ENCODE results near the gene DSCAM. TPM values are rescaled to one million over a fixed set of nuclear protein-coding genes. Genes with fewer than 3 reads are reported as not detected.

Gene DSCAM
- total RNA-seq, 4 donors from 2014 or later = 0.19 TPM; not detected in 3

DNA sequence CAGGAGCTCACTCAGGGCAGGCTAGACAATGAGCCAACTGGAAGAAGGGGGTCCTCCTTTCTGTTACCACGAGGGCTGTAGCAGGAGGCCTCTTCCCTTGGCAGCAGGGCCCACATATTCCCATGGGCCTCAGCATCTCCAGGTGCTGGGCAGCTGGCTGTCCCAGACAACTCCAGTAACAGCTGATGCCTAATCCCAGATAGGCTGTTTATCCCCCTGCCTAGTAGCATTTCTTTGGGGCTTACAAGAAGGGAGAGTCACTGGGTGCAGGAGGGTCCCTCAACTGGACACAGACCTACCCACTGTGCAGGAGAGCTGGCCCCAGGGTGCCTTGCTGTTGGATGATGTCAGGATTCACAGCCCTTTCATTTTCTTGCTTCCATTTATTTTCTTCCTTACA, 278.2 kb downstream of the DSCAM start:
- no peak for DNase-seq
- no peaks in the 10 kb centered on the region for H3K4me1 ChIP-seq
- no peak overlapping the region for H3K4me3 ChIP-seq
- H3K27ac ChIP-seq = no peak overlapping the region
- TF ChIP-seq POLR2A (IDR thresholded peaks at IDR 0.05) = no peak
- TF ChIP-seq, protein P1, sequence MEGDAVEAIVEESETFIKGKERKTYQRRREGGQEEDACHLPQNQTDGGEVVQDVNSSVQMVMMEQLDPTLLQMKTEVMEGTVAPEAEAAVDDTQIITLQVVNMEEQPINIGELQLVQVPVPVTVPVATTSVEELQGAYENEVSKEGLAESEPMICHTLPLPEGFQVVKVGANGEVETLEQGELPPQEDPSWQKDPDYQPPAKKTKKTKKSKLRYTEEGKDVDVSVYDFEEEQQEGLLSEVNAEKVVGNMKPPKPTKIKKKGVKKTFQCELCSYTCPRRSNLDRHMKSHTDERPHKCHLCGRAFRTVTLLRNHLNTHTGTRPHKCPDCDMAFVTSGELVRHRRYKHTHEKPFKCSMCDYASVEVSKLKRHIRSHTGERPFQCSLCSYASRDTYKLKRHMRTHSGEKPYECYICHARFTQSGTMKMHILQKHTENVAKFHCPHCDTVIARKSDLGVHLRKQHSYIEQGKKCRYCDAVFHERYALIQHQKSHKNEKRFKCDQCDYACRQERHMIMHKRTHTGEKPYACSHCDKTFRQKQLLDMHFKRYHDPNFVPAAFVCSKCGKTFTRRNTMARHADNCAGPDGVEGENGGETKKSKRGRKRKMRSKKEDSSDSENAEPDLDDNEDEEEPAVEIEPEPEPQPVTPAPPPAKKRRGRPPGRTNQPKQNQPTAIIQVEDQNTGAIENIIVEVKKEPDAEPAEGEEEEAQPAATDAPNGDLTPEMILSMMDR (IDR thresholded peaks at IDR 0.05) = no peak
- no peaks in the 10 kb centered on the region for H3K36me3 ChIP-seq
- H3K27me3 ChIP-seq = no peaks in the 10 kb centered on the region
- H3K9me3 ChIP-seq = no peaks in the 10 kb centered on the region

DNA sequence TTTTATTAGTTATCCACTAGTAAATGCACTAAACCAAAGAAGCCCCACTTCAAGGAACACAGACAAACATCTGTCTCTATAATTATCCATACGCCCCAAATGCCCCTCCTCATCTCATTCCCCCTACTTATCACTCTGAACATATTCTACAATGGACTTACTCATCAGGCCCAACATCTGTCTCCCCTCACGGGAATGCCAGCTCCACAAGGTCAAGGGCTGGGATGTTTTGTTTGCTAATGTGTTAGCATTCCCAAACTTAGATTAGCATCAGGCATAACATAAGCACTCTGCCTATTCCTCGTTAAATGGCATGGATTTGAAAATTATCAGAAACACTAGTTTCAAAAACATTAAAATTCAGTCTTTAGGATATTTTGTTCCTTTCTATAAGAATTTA, 279.5 kb downstream of the DSCAM start:
- Histone ChIP-seq H3K4me1 (no peaks in the 10 kb centered on the region), H3K27ac (no peak overlapping the region), H3K9me3 (no peaks in the 10 kb centered on the region), H3K4me3 (no peak overlapping the region), H3K36me3 (no peaks in the 10 kb centered on the region), H3K27me3 (no peaks in the 10 kb centered on the region)
- TF ChIP-seq, protein P1 (IDR thresholded peaks at IDR 0.05) = no peak
- no peak for TF ChIP-seq POLR2A (IDR thresholded peaks at IDR 0.05)
- DNase-seq = no peak

DNA sequence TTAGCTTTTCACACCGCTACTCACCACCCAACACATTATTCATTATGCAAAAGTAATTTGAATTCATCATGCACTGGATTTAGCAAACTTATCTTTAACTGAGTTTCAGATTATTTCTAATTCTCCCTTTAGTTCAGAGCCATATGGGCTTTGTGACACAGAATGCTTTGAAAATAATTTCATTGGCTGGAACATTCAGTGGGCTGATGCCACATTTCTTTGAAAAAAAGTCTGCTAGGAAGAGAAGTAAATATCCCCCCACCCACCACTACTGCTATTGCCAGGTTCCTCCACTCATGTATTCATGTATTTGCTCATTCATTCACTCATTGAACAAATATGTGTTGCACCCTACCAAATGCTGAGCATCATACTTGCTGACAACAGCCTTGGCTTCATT, 280.5 kb downstream of the DSCAM start:
- no peaks in the 10 kb centered on the region for H3K9me3 ChIP-seq
- H3K27me3 ChIP-seq = no peaks in the 10 kb centered on the region
- no peaks in the 10 kb centered on the region for H3K36me3 ChIP-seq
- TF ChIP-seq, protein P1 (IDR thresholded peaks at IDR 0.05) = no peak
- no peak for TF ChIP-seq POLR2A (IDR thresholded peaks at IDR 0.05)
- H3K4me3 ChIP-seq = no peak overlapping the region
- no peak overlapping the region for H3K27ac ChIP-seq
- H3K4me1 ChIP-seq = no peaks in the 10 kb centered on the region
- DNase-seq = no peak

DNA sequence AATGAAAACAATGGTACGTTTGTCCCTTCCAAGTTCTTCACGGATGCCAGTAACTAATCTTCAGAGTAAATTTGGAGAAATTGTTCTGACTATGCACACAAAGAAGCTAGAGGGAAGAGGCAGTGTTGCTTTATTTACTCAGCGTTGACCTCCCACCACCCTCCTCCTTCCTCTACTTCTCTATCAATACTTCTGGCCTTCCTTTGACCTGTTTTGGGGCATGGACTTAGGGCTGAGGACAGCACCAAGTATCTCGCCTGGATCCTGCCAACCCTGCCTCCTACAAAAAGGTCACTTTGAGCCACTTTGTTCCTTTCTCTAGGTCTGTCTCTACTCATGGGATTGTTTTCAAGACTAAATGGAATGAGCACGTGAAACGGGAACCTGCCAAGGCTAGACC, 282.6 kb downstream of the DSCAM start:
- TF ChIP-seq, protein P1 (IDR thresholded peaks at IDR 0.05) = no peak
- no peak for TF ChIP-seq POLR2A (IDR thresholded peaks at IDR 0.05)
- H3K27me3 ChIP-seq = no peaks in the 10 kb centered on the region
- no peak overlapping the region for H3K4me3 ChIP-seq
- H3K9me3 ChIP-seq = no peaks in the 10 kb centered on the region
- H3K4me1 ChIP-seq = no peaks in the 10 kb centered on the region
- DNase-seq = no peak
- no peaks in the 10 kb centered on the region for H3K36me3 ChIP-seq
- H3K27ac ChIP-seq = no peak overlapping the region

DNA sequence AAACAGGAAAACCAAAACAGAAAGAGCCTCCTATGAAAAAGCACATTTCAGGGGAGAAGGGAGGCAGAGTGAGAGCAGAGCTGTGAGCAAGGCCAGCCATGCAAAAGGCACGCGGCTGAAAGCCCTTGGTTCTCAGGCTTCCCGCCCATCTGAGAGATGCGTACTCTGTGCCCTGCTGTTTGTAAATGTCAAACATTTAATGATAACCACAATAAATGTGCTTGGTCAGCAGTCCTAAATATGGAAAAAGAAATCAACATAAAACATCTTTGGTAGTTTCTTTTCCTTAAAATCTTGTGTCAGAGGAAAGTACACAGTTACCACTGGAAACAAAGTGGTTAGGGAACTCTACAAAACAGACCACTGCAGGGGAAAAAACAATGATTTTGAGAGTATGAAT, 283.1 kb downstream of the DSCAM start:
- no peaks in the 10 kb centered on the region for H3K9me3 ChIP-seq
- no peak overlapping the region for H3K4me3 ChIP-seq
- H3K27ac ChIP-seq = no peak overlapping the region
- H3K27me3 ChIP-seq = no peaks in the 10 kb centered on the region
- no peak for DNase-seq
- H3K36me3 ChIP-seq = no peaks in the 10 kb centered on the region
- no peak for TF ChIP-seq POLR2A (IDR thresholded peaks at IDR 0.05)
- TF ChIP-seq, protein P1 (IDR thresholded peaks at IDR 0.05) = no peak
- H3K4me1 ChIP-seq = no peaks in the 10 kb centered on the region

All from Peyer's patch (tissue), 4 donors.